PFSK-1 (cell line): ENCODE data around the gene TANGO2.

Source experiments
- POLR2AphosphoS5 ChIP-seq: IDR thresholded peaks from 2 replicates; pipeline ENCODE4 v1.6.1; 2012; ENCODE audit warnings: low read depth, mild to moderate bottlenecking, control low read depth, low read length, moderate library complexity
- SIN3A ChIP-seq: IDR thresholded peaks from 2 replicates; pipeline ENCODE4 v1.6.1; 2012; ENCODE audit warnings: mild to moderate bottlenecking, low read length, moderate library complexity, borderline replicate concordance; ENCODE audit not compliant: insufficient read depth
- TAF1 ChIP-seq: IDR thresholded peaks from 2 replicates; pipeline ENCODE4 v1.6.1; 2012; ENCODE audit warnings: low read length, control low read depth, borderline replicate concordance; ENCODE audit not compliant: insufficient read depth

DNA sequence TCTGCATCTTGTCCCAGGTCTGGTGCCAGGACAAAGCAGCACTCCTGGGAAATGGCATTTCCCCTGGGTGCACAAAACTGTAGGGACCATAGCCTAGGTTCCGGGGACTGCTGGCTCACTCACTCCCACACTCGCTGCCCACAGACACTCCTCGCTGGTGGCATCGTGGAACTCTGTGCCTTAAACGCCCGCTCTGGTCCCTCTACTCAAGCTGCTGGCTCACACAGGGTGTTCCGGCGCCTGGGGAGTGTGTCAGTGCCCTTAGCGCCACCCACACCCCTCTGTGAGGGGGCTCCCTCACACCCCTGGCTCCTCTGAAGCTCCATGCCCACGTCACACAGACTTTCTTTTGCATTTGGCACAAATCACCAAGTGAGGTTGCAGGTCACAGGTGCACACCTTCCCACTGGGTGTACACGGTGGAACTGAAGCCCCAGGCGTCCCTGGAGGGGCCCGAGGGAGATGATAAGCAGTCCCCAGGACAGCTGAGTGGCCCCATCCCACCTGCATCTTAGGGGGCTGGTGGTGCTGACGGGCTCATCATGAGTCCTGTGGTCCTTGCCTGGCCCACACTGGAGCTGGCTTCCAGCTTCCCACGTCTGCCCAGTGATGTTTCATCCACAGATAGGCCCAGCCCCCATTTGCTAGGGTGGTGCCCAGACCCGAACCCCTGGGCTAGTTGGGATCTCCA is 35.9 kb downstream of the TANGO2 start:
- TF ChIP-seq TAF1 (no peak), SIN3A (no peak), POLR2AphosphoS5 (no peak)
